Erythroblast (primary cell): ENCODE results near the gene BCL2.

Experiments used
- DNase-seq, 2 experiments: peaks; one replicate each; lab custom pipeline; 2025; lab: John Stamatoyannopoulos, UW
- GATA1 ChIP-seq: IDR thresholded peaks from 2 replicates; pipeline ENCODE4 v1.6.1; 2011; ENCODE audit warnings: low read depth, mild to moderate bottlenecking, control low read depth, low read length, moderate library complexity
- POLR2A ChIP-seq: IDR thresholded peaks from 2 replicates; pipeline ENCODE4 v1.6.1; 2011; ENCODE audit warnings: mild to moderate bottlenecking, low read length

Gene BCL2

GRCh38 chr18:63259567-63260379 is 59.8 kb downstream of the BCL2 start:
- TF ChIP-seq GATA1 (no peak), POLR2A (no peak)
- DNase-seq = no peak

- DNase-seq = no peak
- TF ChIP-seq POLR2A = no peak
- no peak for TF ChIP-seq GATA1
Observed at GRCh38 chr18:63258749-63259566, 60.6 kb downstream of the BCL2 start.

GRCh38 chr18:63257453-63257852 is 62.1 kb downstream of the BCL2 start:
- TF ChIP-seq GATA1 = no peak
- TF ChIP-seq POLR2A = no peak
- no peak for DNase-seq

- no peak for DNase-seq
- TF ChIP-seq GATA1 = no peak
- TF ChIP-seq POLR2A = no peak
Observed at GRCh38 chr18:63255435-63255834, 64.1 kb downstream of the BCL2 start.

- no peak for DNase-seq
- no peak for TF ChIP-seq GATA1
Observed at GRCh38 chr18:63254716-63255399, 64.7 kb downstream of the BCL2 start.

- DNase-seq = no peak
- TF ChIP-seq GATA1 = no peak
- no peak for TF ChIP-seq POLR2A
Observed at GRCh38 chr18:63253428-63254372, 65.9 kb downstream of the BCL2 start.

- TF ChIP-seq POLR2A (no peak), GATA1 (no peak)
- no peak for DNase-seq
Observed at GRCh38 chr18:63253014-63253413, 66.6 kb downstream of the BCL2 start.

- DNase-seq = no peak
- TF ChIP-seq POLR2A (no peak), GATA1 (no peak)
Observed at GRCh38 chr18:63249771-63250170, 69.8 kb downstream of the BCL2 start.

- no peak for DNase-seq
Observed at GRCh38 chr18:63247926-63248325, 71.6 kb downstream of the BCL2 start.

GRCh38 chr18:63247506-63247905 is 72.1 kb downstream of the BCL2 start:
- no peak for DNase-seq
- TF ChIP-seq GATA1 = no peak
- no peak for TF ChIP-seq POLR2A

More at GRCh38 chr18:63247926-63248325, 71.6 kb downstream of the BCL2 start:
- TF ChIP-seq POLR2A (no peak), GATA1 (no peak)

GRCh38 chr18:63245600-63245999 is 74.0 kb downstream of the BCL2 start:
- no peak for TF ChIP-seq GATA1
- no peak for DNase-seq

GRCh38 chr18:63244607-63245006 is 75.0 kb downstream of the BCL2 start:
- TF ChIP-seq POLR2A = no peak
- no peak for TF ChIP-seq GATA1
- no peak for DNase-seq

GRCh38 chr18:63241760-63242159 is 77.8 kb downstream of the BCL2 start:
- TF ChIP-seq GATA1 (no peak), POLR2A (no peak)
- no peak for DNase-seq
